ENCODE measurements around the gene EMP2.
"Not testable (repeated sequence)": the region's sequence is repeated elsewhere in the genome, so short reads cannot be mapped to it uniquely, and the experiment has no call there.

Gene EMP2

GRCh38 chr16:10552281-10552680, 28.1 kb downstream of the EMP2 start:
- DNase-seq (ENCODE audit: low spot score) = no peak

- DNase-seq (ENCODE audit: low spot score) = no peak
These were observed 28.5 kb downstream of the EMP2 start for GRCh38 chr16:10551881-10552280.

GRCh38 chr16:10548404-10548803, 32.0 kb downstream of the EMP2 start:
- DNase-seq (ENCODE audit: low spot score) = no peak

DNA sequence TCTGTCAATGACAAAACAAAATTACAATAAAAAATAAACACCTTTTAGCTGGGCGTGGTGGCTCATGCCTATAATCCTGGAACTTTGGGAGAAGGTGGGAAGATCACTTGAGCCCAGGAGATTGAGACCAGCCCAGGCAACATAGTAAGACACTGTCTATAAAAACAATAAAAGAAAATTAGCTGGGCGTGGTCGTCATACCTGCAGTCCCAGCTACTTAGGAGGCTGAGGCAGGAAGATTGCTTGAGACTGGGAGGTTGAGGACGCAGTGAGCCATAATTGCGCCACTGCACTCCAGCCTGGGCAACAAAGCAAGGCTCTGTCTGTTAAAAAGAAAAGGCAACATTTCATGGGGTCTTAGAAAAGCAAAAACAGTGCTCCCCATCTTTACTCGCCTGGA, 32.7 kb downstream of the EMP2 start:
- DNase-seq (ENCODE audit: low spot score) = no peak

- DNase-seq (ENCODE audit: low spot score) = no peak
These were observed 37.0 kb downstream of the EMP2 start for GRCh38 chr16:10543231-10543977.

- DNase-seq (ENCODE audit: low spot score) = no peak
These were observed 39.0 kb downstream of the EMP2 start for GRCh38 chr16:10541366-10541765.

GRCh38 chr16:10539793-10540192, 40.6 kb downstream of the EMP2 start:
- DNase-seq (ENCODE audit: low spot score) = no peak

DNA sequence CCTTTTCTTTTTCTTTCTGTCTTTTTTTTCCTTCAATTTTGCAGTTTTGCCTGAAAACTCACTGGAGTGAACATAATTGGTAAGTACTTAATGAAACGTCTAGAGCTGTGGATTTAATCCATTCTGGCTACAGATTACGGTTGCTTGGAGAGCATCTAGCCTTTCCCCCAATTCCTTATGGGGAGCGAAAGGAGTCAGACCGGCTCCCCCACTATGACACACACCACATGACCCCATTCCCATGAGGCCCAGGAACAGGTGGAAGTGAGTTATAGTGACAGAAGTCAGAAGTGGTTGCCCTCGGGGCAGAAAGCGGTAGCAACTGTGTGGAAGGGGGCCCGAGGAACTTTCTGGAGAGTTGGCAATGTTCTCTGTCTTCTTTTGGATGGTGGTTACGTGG, 41.2 kb downstream of the EMP2 start:
- no peak for DNase-seq (ENCODE audit: low spot score)

DNA sequence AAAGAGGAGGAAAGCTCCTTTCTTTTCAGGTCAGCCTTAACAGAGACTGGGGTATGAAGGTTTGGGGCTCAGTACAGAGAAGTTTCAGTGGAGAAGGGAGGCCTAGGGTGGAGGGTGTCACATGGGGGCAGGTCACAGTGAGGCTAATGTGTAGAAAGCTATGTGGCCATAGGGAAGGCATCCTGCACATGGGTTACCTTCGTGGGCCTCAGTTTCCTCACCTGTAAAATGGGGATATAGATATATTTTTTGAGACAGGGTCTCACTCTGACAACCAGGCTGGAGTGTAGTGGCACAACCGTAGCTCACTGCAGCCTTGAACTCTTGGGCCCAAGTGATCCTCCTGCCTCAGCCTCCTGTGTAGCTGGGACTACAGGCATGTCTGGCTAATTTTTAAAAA, 41.8 kb downstream of the EMP2 start:
- no peak for DNase-seq (ENCODE audit: low spot score)

DNA sequence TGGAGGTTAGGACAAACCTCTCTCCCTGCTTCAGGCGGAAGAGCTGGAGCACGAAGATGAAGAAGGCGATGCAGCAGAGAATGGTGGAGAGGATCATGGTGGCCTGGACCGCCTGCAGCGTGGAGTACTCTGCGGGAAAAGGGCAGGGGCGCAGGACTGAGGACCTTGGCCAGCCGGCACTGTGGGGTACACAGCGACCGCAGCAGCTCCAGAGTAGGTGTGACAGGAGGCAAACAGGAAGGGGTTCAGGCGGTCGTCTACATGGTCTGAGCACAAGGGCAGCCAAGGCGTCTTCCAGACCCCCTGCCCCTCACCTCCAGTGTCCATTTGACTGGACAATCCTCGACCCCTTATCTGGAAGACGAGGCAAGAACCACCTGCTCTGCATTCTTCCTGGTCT, 42.5 kb downstream of the EMP2 start:
- DNase-seq (ENCODE audit: low spot score) = no peak

DNA sequence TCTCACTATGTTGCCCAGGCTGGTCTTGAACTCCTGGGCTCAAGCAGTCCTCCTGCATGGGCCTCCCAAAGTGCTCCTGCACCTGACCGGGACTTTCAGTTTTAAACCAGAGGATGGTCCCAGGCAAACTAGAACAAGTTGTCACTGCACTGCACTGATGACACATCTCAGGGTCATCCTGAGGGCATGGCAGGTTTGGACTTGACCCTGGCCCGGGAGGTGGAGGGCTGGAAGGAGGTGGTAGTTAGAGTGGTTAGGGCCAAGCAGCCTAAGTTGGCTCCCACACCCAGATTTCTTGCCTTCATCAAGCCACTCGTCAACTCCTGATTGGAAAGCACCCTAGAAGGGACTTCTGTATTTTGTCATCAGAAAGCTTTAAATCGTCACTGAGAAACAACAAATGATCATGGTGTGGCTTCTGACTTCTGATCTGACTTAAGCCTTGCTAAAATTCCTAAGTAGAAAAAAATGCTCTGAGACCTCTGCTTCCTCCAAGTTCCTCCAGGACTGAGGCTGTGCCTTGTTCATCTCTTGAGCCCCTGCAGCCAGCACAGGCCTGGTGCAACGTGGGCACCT, 43.5 kb downstream of the EMP2 start:
- DNase-seq (ENCODE audit: low spot score) = no peak

DNA sequence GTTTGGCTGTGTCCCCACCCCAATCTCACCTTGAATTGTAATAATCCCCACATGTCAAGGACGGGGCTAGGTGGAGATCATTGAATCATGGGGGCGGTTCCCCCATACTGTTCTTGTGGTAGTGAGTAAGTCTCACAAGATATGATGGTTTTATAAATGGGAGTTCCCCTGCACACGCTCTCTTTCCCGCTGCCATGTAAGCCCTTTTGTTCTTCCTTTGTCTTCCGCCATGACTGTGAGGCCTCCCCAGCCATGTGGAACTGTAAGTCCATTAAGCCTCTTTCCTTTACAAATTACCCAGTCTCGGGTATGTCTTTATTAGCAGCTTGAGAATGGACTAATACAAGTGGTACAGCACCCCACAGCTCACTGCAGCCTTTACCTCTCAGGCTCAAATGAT, 44.1 kb downstream of the EMP2 start:
- DNase-seq (ENCODE audit: low spot score) = not testable (repeated sequence)

- DNase-seq (ENCODE audit: low spot score) = no peak
These were observed 44.9 kb downstream of the EMP2 start for GRCh38 chr16:10535461-10535860.

GRCh38 chr16:10534748-10535147, 45.6 kb downstream of the EMP2 start:
- no peak for DNase-seq (ENCODE audit: low spot score)

- DNase-seq (ENCODE audit: low spot score) = not testable (repeated sequence)
These were observed 46.8 kb downstream of the EMP2 start for GRCh38 chr16:10533612-10534011.

GRCh38 chr16:10531582-10531981, 48.8 kb downstream of the EMP2 start:
- DNase-seq (ENCODE audit: low spot score) = no peak

DNA sequence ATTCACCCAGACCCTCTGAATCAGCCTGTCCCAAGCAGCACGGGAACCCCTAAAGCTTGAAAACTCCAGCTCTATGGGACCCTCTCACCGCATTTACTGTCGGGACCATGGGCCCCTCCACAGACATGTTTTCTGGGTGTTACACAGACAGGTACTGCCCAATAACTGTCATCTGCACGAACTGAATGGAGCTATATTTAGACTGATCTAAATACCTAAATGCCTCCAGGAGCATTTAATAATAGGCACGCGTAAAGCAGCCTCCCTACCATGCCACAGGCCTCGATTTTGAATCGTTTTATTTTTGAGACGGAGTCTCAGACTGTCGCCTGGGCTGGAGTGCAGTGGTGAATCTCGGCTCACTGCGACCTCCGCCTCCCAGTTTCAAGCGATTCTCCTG, 49.7 kb downstream of the EMP2 start:
- DNase-seq (ENCODE audit: low spot score) = no peak

DNA sequence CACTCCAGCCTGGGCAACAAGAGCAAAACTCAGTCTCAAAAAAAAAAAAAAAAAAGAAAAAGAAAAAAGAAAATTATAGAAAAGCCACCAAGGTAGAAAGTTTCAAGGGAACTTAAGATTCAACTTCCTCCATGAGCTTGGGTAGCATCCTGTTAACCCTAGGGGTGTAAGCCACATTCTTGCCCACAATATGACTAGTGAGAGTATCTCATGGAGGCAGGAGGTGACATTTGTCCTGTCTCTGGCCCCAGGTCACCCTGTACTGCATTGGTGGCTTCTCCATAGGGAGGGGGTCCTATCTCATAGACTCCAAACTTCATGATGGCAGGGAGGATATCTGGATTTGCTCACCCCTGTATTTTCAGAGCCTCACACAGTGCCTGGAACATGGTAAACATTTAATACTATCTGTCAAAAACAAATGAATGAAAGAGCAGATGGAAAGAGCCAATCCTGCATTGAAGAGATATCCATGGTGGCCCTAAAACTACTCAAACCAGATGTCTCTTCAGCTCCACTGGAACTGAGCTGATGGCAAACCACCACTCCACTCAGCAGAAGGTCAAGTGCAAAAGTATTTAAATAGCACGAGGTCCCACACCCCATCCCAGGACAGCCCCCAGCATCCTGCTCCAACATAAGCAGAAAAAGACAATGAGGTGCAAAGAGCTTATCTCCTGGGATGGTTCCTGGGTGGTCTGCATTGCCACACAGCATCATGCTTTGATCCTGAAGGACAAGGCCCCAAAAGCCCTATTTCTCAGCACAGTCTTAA, 50.3 kb downstream of the EMP2 start:
- no peak for DNase-seq (ENCODE audit: low spot score)

GRCh38 chr16:10528635-10529034, 51.8 kb downstream of the EMP2 start:
- no peak for DNase-seq (ENCODE audit: low spot score)

- DNase-seq (ENCODE audit: low spot score) = no peak
These were observed 53.4 kb downstream of the EMP2 start for GRCh38 chr16:10526962-10527361.

DNA sequence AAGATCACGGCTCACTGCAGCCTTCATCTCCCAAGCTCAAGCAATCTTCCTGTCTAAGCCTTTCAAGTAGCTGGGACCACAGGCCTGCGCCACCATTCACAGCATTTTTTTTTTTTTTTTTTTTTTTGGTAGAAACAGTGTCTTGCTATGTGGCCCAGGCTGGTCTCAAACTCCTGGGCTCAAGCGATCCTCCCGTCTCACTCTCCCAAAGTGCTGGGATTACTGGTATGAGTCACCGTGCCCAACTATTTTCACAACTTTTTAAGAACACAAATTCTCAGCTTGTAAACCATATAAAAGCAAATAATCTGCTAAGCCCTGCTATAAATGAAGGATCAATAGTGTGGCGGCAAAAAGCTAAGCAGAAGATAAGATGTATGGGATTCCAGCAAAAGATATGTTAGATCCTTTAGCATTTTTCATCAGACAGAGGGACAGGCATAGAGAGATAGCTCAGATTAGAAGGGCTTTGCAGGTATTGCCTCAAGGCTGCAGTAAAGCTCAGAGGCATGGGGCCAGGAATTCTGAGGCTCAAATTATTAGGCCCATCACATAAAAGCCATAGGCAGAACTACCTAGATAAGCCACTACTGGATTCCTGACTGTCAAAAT, 55.1 kb downstream of the EMP2 start:
- no peak for DNase-seq (ENCODE audit: low spot score)

- no peak for DNase-seq (ENCODE audit: low spot score)
These were observed 57.4 kb downstream of the EMP2 start for GRCh38 chr16:10522966-10523365.

Measured in Ammon's horn (tissue), 1 donor.